ENCODE data around the gene DNAJC17.

The DNAJC17 gene

DNA sequence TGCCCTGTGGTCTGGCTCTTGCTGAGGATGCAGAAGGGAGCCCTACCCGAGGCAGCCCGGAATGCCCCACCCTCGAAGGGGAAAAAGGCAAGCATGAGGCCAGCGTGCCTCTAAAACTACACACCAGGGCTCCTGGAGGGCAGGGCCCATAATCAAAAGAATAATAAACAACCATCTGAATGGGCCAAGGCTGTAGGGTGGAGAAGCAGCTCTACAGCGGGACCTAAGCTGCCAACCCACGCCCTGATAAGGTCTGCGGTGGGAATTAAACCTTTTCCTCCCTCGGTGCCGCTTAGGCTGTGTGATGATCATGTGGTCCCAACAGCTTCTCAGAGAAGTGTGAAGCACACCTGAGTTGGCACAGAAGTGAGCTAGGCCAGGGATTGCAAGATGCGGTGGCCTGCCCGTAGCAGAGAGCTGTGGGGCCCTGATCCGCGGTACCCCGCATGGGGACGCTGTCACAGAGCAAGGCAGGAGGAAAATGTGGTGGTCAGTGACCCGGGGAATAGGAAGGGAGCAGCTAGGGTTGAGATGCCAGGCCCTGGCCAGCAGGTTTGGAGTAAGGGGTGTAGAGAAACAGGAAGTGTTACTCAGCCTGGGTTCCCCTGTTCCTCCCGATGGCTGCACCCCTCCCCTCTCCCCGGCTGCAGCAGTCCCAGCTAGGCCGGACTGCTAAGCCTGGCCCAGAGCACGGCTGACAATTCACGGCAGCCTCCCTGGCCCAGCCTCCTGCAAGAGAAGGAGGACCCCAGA lies 38.6 kb downstream of the DNAJC17 start:
- in situ Hi-C loops (cut with HindIII; ENCODE audit: low sequenced_read_pairs): no loop called here

DNA sequence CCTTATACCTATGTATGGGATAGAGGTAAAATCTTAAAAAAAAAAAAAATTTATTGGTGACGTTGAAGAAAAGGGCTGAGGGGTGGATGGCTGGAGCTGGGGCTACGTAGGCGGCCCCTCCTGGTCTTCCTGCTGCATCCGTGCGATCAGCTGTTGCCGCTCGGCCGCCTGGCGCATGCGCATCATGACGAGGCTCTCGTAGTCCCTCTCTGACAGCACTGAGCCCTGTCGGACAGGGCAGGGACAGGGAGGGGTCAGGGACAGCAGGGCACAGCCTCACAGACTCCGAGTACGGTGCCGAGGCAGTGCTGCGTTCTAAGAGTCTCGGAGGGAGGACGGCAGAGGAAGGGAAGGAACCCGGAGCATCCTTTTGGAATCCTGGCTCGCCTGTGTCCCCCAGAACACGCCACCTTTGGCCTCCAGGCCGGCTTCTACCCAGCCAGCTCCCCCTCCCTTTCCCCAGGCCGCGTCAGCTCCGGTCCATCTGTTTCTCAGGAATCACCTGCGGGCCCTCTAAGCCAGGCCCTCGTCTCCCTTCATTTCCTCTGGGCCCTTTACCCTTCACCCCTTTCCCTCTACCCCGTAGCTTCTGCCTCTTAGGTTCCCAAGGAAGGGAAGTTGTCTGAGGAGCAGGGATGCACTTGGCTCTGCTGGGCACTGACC lies 39.3 kb downstream of the DNAJC17 start:
- in situ Hi-C loops (cut with HindIII; ENCODE audit: low sequenced_read_pairs): no loop called here

DNA sequence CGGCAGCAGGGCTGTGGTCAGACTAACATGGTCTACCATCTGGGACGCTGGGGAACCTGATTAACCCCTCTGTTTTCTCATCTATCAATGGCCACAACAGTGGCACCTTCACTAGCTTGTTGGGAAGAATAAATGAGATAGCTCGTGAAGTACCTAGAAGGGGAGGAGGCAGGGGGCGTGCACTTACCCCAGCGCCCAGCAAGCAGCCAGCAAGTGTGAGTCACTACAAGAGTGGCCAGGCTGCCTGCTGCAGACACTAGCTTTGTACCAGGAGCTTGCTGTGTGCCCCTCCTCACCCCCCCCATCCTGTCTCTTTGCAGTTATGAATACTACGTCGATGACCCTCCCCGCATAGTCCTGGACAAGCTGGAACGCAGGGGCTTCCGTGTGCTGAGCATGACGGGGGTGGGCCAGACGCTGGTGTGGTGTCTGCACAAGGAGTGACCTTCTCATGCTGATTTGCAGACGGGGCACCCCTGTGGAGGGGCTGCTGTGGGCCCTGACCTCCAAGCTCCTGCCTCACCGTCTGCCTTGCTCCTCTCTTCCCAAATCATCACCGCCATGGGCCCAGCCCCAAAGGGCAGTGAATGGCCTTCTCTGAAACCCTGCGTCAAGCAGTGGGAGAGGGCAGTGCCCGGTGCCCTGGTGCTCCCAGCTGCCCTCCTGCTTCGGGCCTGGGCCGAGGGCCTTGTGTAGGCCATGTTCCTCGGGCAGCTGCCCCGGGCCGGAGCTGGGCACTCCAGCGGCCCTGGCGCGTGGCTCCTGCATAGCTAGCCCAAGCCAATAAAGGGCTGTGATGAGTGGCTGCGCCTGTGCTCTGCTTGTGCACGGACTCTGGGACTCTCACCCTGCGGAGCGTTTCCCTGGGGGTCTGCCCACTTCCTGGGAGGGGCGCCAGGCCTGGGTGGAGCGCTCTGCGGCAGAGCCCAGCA lies 40.1 kb downstream of the DNAJC17 start:
- in situ Hi-C loops (cut with HindIII; ENCODE audit: low sequenced_read_pairs): no loop called here

DNA sequence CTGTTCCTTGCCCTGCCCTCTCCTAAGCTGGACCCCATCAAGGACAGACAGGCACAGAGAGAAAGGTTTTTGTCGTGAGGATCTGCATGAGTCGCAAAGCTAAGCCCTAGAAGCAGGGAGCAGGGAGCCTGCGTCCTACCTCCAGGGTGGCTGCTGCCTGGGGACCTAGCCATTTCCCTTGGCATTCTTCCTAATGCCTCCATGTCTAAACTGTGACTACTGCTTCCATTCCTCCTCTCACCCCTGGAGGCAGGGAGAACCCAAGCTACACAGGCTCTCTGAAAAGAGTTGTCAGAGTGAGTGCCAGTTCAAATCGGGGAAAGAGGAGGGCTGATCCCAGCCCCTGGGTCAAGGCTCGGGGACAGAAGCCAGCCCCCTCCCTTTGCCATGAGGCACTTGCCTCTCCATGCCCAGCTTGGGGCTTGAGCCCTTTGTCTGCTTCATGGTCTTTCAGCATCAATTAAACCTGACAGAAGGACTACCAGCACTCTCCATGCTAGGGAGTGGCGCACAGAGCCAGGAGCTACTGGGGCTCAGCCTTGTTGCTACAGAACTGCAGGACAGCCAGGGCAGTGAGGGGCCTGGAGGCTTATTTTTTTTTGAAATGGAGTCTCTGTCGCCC lies 41.0 kb downstream of the DNAJC17 start:
- in situ Hi-C loops (cut with HindIII; ENCODE audit: low sequenced_read_pairs): no loop called here

DNA sequence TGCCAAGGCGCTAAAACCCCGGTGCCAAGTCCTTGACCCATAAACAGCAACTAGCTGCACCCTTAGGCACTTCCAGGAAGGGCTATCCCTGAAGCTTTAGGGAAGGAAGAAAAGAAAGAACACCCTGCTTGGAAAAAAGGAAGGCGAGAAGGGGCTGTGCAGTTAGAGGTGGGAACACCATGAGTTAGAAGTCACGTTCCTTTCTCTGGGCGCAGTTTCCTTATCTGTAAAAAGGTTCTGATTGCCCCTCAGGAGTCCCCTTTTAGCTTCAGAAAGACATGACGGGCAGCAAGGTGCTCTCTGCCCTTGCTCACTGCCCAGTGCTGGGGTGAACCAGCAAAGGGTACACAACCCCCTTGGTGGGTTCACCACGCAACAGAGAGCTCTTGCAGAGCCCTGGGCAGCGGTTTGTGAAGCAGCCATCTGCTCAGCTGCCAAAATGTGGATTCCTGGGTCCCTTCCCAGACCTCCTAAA lies 42.6 kb downstream of the DNAJC17 start:
- in situ Hi-C loops (cut with HindIII; ENCODE audit: low sequenced_read_pairs): no loop called here

DNA sequence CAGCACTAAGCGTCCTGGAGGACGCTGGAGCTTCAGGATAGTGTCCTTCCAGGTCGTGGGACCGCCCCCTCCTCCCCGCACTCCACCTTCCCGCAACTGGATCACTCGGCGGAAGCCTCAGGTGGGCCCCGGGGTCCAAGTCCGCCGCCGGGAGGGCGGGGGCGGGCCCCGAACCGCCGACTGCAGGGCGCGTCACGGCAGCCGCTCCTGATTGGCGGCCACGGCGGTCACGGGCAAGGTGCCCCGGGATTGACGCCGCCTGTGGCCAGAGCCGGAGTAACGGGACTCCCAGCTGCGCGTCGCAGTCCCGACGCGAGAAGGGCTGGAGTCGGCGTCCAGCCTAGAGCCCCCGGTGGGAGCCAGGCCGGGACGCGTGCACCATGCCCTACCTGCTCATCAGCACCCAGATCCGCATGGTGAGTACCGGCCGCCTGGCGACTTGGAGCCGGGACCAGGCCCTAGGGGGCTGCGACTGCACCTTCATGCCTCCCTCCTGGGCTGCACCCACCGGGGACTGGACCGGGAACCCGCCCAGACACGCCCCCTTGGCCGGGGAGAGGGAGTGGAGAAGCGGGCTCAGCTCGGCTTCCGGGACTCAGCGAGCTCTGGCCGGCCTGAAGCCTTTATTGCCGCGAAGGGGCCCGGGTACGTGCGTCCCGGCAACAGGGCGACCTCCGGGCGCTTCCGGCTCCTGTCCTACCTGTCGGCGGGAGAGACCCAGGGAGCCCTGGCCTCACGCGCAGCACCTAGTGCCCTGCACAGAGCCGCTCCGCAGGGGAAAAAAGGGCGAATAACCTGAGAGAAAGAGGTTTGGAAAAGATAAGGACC lies 43.3 kb downstream of the DNAJC17 start, which contains the start of gene GCHFR:
Gene GCHFR (plus strand): TSS at position 268 of the 828 bp plus-strand sequence. CDS start 113 bp downstream, at position 381.
- in situ Hi-C loops (cut with HindIII; ENCODE audit: low sequenced_read_pairs): no loop called here

DNA sequence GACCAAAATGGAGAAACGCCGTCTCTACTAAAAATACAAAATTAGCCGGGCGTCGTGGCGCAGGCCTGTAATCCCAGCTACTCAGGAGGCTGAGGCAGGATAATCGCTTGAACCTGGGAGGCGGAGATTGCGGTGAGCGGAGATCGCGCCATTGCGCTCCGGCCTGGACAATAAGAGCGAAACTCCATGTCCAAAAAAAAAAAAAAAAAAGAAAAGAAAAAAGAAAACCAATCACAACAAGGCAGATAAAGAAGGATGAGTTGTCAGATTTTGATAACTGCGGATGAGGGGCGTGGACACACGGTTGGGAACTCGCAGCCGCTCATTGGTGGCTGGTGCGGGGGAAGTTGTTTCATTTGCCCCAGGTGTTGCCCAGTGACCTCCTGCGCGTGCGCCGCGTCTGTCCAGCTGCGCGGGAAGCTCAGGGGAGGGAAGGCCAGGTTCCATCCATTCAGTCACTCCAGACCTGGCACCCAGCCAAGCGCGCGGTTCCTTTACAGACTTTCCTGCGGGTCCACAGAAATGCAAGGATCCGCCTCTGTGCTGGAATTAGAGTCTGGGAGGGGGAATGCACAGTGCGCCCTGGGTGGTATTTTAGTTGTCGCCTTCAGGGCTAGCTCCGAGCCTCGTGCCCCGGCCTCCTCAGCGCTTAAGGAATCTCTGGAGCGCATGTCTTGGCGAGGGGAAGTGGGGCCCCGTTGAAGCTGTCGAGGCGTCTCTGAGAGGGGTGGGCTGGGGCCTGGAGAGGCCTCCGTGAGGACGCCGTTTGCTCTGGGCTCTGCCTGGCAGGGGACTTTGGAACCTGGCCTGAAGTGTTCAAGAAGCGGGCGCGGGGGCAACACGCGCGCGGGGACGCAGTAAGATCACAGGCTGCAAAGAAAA lies 44.1 kb downstream of the DNAJC17 start:
- in situ Hi-C loops (cut with HindIII; ENCODE audit: low sequenced_read_pairs): no loop called here

DNA sequence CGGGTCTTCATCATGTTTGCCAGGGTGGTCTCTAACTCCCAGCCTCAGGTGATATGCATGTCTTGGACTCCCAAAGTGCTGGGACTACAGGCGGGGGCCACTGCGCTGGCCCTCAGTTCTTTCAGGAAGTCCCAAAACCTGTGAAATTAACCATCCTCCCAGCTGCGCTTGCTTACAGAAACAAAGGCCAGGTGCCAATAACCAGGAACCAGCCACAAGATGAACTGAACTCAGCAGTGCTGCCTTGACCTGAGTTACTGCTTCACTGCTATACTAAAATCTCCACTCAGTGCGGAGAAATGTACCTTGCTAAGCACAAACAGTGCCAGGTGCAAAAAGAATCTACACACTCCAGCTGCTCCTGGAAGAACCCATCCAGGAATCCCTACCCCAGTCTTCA lies 47.3 kb downstream of the DNAJC17 start:
- in situ Hi-C loops (cut with HindIII; ENCODE audit: low sequenced_read_pairs): no loop called here

DNA sequence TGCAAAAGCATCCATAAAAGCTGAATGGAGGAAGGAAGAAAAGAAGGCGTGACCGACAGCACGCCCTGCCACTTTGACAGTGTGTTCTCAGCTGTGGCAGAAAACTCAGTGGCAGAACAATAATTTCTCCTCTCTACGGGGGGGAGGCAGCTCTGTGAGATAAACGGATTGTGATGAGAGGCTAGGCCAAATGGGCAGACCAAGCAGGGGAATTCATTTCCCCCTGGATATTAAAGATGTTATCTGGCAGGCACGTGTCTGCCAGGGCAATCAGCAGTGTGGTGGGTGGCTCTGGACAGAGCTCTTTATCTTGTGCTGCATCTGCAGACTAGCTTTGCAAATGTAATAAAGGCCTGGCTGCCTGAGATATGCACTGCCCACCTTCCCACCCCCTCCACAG lies 50.3 kb downstream of the DNAJC17 start:
- in situ Hi-C loops (cut with HindIII; ENCODE audit: low sequenced_read_pairs): no loop called here

DNA sequence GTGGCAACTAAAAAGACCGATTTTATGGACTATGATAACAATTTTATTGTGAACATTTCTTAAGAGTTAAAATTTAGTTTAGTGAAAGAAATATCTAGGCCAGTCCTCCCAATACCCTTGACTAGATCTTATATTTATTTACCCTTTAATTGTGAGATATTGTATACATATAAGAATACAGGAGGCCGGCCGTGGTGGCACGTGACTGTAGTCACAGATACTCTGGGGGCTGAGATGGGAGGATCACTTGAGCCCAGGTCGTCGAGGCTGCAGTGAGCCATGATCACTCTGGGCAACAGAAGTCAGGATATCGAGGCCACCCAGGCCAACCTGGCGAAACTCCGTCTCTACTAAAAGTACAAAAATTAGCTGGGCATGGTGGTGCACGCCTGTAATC lies 51.5 kb downstream of the DNAJC17 start:
- in situ Hi-C loops (cut with HindIII; ENCODE audit: low sequenced_read_pairs): no loop called here

DNA sequence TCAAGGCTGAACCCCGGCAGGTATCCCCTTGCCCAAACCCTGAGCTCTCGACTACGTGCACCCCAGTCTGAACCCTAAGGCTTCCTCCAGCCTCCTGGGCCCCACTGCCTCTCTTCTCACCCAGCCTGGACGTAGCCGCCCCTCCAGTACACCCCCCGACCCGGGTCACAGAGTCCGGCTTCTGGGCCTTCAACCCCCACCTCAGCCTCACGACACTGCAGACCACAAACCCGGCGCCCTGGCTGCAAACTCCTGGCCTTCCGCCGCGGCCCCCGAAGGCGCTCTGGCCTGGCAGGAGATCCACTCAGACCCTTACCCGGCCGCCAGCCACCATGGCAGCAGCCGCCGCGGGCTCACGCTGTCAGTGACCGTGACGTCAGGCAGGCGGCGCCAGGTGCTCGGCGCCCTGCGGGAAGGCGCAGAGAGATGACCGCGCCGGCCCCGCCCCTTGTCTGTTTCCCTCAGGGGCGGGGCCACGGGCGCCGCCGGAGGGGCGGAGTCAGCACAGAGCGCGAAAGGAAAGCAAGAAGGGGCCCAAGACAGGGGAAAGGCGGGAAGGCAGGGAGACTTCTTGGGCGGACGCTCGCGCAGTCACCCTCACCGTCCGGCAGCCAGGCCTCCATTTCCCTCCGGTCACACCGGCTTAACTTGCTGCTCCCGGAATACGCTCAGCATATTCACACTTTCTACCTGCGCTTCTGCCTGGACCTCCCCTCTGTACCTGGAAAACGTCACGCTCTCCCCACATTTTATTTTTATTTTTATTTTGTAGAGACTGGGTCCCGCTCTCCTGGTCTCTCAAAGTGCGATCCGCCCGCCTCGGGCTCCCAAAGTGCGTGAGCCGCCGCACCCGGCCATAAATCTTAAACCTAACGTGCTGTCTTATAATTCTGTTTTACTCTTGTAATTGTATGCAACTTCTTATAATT lies 52.1 kb downstream of the DNAJC17 start, which contains the start of gene RMDN3:
Gene RMDN3 (minus strand): TSS at position 372 of the 929 bp plus-strand sequence. CDS start 471 bp downstream, outside the sequence.
- in situ Hi-C loops (cut with HindIII; ENCODE audit: low sequenced_read_pairs): no loop called here

DNA sequence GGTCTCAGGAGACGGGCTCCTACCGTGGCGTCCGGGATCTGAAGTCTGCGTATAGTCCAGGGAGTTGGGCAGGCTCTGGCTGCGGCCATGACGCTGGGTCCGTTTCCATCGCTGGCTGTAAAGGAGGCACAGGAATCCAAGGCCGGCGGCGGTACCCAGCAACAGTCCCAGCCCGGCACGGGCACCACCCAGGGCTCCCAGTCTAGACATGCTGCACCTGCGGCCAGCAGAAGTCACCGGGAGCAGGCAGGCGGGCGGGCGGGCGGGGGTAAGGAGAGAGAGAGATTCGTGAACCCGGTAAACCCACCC lies 52.7 kb downstream of the DNAJC17 start:
- in situ Hi-C loops (cut with HindIII; ENCODE audit: low sequenced_read_pairs): no loop called here

DNA sequence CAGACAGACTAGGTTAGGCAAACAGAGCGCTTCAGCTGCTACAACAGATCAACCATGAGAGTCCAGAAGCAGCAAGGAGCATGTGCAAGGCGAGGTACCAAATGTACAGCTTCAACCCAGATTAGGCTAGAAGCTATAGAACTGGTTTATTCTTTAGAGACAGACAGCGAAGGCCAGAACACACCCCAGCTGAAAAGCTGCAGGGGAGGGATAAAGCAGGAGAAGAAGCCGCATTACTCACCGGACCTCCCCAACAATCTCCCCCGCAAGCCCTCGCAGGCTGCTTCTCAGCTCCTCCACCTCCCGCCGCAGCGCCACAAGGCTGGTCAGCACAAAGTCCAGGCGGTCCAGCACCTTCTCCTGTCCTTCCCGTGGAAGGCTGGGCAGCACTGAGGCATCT lies 55.5 kb downstream of the DNAJC17 start:
- in situ Hi-C loops (cut with HindIII; ENCODE audit: low sequenced_read_pairs): no loop called here

DNA sequence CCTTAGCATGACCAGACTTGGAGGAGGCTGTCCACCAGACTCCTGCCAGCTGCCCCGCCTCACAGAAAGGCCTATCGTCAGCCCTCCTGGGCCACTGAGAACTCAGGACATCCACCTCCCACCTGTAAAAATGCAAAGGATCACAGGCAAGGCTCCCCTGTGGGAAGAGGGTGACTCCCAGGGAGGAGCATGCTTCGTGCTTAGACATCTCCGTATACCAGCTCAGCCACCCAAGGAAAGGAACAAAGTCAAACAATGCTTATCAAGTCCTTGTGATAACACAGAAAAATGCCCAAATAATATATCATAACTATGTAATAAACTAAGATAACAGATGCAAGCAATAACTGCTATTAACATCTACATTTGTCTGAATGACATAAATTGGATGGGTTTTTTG lies 56.4 kb downstream of the DNAJC17 start:
- in situ Hi-C loops (cut with HindIII; ENCODE audit: low sequenced_read_pairs): no loop called here

DNA sequence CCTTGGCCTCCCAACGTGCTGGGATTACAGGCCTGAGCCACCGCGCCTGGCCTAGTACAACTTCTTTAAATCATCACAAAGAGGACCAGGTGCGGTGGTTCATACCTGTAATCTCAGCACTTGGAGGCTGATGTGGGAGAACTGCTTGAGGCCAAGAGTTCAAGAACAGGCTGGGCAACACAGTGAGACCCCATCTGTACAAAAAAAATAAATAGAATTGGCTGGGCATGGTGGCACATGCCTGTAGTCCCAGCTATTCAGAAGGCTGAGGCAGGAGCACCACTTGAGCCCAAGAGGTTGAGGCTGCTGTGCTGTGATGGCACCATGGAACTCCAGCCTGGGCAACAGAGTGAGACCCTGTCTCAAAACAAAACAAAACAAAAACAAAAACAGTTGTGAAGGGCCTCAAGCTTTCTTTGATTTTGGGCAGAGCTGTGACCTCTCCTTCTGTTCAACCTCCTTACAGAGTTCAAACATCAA lies 58.1 kb downstream of the DNAJC17 start:
- in situ Hi-C loops (cut with HindIII; ENCODE audit: low sequenced_read_pairs): loop anchor here (10.0 kb wide), 1 partner anchor 136 kb away; no protein-coding TSS in a partner anchor

DNA sequence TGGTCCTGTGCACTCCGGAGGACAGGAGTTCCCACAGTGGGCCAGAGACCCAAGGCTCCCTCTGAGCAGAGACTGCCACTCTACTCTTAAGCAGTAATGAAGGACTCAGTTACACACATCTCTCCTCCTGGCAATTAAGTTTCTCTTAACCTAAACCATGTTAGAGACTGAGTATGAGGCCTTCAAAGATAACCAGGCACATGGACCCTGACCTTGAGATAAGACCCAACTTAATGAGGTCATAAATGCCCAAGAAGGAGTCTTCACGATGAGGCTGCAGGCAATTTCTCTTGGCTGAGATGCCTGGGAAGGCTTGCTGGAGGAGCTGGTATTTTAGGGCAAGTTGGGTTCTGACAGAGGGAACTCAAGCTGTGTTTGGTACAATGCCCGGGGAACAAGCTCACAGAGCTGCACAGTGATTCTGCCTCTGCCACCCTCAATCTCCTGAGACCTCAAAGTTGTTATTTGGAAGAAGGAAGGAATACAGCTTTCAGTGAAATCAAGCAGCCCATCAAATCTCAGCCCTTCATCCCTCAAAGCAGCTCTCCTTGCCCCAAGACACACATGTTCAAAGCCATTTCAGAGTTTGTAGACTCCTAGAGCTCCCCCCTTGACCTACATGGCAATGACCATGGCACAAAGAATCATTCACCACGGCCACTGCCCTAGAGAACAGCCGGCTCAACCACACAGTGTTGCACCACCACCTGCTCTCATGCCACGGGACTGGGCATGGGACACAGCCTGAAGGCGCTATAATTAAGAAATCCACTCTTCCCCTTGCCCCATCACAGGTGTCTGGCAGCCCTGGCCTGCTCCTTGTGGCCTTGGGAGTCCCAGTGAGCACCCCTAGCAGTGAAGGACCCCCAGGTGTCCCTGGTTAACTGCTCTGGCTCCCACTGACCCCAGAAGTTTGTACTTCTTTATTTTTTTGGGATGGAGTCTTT lies 59.3 kb downstream of the DNAJC17 start:
- in situ Hi-C loops (cut with HindIII; ENCODE audit: low sequenced_read_pairs): loop anchor here (10.0 kb wide), 1 partner anchor 137 kb away; no protein-coding TSS in a partner anchor
